GM23338 (cell line): ENCODE measurements around the gene TSPAN10.

Experiments
- CREB1 ChIP-seq: fragments of 250-450 bp; sonication (Bioruptor Pico); IDR thresholded peaks from 2 replicates; pipeline ENCODE4 v1.5.0; 2020; ENCODE audit warnings: low read depth, mild to moderate bottlenecking, moderate library complexity
- EZH2 ChIP-seq: fragments of 200-600 bp; sonication (generic); IDR thresholded peaks from one replicate; pipeline ENCODE4 v1.8.0; 2017; ENCODE audit warnings: antibody characterized with exemption, mild to moderate bottlenecking, low read depth; ENCODE audit not compliant: unreplicated experiment
- EZH2phosphoT487 ChIP-seq: fragments of 200-600 bp; sonication (generic); IDR thresholded peaks from one replicate; pipeline ENCODE4 v1.8.1; 2018; ENCODE audit warnings: antibody characterized with exemption; ENCODE audit not compliant: unreplicated experiment
- POLR2AphosphoS5 ChIP-seq: IDR thresholded peaks from 2 replicates; pipeline ENCODE4 v1.6.1; 2016; ENCODE audit warnings: antibody characterized with exemption, low read depth
- STAT1 ChIP-seq: IDR thresholded peaks from one replicate; pipeline ENCODE4 v1.6.1; 2016; ENCODE audit warnings: antibody characterized with exemption; ENCODE audit not compliant: unreplicated experiment
- ZNF114 ChIP-seq: fragments of 250-450 bp; sonication (Bioruptor Pico); IDR thresholded peaks from 2 replicates; pipeline ENCODE4 v1.5.0; 2020; ENCODE audit warnings: mild to moderate bottlenecking, moderate library complexity
- TF ChIP-seq, protein P1 (sequence below), 2 experiments: fragments of 200-600 bp in 1 of 2; sonication (generic) in 1 of 2; conservative IDR thresholded peaks; 2 replicates each; pipeline versions ENCODE4 v1.5.1 to v1.6.1; 2016 to 2017; ENCODE audit warnings: antibody characterized with exemption in 2 of 2, low read depth in 2 of 2, mild to moderate bottlenecking in 2 of 2, moderate library complexity in 1 of 2
- TF ChIP-seq, protein P2 (sequence below): fragments of 250-450 bp; sonication (Bioruptor Pico); IDR thresholded peaks from 2 replicates; pipeline ENCODE4 v1.5.0; 2020; ENCODE audit warnings: mild to moderate bottlenecking, moderate library complexity
- TF ChIP-seq, protein P3 (sequence below): IDR thresholded peaks from 2 replicates; pipeline ENCODE4 v1.6.1; 2016; ENCODE audit warnings: antibody characterized with exemption

DNA sequence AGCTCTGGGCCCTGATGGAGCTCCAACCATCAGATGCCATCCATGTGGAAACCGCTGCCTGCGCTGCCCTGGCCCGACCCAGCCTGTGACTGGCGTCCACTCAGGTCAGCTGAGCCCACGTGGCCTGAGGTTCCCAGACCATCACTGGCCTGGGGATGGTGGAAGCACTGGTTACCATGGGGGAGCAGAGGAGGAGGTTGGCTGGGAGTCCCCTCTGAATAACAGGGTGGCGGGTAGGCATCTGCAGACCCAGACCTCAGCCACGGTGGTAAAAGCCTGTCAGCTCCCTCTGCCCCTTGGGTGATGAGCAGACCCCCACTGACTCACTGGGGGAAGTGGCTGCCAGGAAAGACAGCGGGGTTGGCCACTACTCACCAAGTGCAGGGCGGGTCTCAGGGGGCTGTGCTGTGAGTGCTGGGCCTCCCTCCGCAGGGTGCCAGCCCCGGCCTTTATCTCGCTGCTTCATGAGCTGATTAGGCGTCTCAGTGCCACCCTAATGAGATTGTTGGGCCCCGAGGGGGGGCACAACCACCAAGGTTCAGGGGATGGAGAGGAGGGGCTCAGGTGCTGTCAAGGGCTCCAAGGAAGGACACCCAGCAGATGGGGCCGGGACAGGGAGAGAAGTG, 19.2 kb downstream of the TSPAN10 start, which contains the start of gene PDE6G:
- TF ChIP-seq, protein P1, sequence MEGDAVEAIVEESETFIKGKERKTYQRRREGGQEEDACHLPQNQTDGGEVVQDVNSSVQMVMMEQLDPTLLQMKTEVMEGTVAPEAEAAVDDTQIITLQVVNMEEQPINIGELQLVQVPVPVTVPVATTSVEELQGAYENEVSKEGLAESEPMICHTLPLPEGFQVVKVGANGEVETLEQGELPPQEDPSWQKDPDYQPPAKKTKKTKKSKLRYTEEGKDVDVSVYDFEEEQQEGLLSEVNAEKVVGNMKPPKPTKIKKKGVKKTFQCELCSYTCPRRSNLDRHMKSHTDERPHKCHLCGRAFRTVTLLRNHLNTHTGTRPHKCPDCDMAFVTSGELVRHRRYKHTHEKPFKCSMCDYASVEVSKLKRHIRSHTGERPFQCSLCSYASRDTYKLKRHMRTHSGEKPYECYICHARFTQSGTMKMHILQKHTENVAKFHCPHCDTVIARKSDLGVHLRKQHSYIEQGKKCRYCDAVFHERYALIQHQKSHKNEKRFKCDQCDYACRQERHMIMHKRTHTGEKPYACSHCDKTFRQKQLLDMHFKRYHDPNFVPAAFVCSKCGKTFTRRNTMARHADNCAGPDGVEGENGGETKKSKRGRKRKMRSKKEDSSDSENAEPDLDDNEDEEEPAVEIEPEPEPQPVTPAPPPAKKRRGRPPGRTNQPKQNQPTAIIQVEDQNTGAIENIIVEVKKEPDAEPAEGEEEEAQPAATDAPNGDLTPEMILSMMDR (conservative IDR thresholded peaks at IDR 0.05; ENCODE audit: low read depth in 2 of 2), result no peak
- TF ChIP-seq POLR2AphosphoS5 (no peak), EZH2phosphoT487 (no peak), EZH2 (no peak), CREB1 (CRISPR knock-in tag) (no peak), ZNF114 (CRISPR knock-in tag) (no peak), STAT1 (no peak)
- TF ChIP-seq, protein P2, sequence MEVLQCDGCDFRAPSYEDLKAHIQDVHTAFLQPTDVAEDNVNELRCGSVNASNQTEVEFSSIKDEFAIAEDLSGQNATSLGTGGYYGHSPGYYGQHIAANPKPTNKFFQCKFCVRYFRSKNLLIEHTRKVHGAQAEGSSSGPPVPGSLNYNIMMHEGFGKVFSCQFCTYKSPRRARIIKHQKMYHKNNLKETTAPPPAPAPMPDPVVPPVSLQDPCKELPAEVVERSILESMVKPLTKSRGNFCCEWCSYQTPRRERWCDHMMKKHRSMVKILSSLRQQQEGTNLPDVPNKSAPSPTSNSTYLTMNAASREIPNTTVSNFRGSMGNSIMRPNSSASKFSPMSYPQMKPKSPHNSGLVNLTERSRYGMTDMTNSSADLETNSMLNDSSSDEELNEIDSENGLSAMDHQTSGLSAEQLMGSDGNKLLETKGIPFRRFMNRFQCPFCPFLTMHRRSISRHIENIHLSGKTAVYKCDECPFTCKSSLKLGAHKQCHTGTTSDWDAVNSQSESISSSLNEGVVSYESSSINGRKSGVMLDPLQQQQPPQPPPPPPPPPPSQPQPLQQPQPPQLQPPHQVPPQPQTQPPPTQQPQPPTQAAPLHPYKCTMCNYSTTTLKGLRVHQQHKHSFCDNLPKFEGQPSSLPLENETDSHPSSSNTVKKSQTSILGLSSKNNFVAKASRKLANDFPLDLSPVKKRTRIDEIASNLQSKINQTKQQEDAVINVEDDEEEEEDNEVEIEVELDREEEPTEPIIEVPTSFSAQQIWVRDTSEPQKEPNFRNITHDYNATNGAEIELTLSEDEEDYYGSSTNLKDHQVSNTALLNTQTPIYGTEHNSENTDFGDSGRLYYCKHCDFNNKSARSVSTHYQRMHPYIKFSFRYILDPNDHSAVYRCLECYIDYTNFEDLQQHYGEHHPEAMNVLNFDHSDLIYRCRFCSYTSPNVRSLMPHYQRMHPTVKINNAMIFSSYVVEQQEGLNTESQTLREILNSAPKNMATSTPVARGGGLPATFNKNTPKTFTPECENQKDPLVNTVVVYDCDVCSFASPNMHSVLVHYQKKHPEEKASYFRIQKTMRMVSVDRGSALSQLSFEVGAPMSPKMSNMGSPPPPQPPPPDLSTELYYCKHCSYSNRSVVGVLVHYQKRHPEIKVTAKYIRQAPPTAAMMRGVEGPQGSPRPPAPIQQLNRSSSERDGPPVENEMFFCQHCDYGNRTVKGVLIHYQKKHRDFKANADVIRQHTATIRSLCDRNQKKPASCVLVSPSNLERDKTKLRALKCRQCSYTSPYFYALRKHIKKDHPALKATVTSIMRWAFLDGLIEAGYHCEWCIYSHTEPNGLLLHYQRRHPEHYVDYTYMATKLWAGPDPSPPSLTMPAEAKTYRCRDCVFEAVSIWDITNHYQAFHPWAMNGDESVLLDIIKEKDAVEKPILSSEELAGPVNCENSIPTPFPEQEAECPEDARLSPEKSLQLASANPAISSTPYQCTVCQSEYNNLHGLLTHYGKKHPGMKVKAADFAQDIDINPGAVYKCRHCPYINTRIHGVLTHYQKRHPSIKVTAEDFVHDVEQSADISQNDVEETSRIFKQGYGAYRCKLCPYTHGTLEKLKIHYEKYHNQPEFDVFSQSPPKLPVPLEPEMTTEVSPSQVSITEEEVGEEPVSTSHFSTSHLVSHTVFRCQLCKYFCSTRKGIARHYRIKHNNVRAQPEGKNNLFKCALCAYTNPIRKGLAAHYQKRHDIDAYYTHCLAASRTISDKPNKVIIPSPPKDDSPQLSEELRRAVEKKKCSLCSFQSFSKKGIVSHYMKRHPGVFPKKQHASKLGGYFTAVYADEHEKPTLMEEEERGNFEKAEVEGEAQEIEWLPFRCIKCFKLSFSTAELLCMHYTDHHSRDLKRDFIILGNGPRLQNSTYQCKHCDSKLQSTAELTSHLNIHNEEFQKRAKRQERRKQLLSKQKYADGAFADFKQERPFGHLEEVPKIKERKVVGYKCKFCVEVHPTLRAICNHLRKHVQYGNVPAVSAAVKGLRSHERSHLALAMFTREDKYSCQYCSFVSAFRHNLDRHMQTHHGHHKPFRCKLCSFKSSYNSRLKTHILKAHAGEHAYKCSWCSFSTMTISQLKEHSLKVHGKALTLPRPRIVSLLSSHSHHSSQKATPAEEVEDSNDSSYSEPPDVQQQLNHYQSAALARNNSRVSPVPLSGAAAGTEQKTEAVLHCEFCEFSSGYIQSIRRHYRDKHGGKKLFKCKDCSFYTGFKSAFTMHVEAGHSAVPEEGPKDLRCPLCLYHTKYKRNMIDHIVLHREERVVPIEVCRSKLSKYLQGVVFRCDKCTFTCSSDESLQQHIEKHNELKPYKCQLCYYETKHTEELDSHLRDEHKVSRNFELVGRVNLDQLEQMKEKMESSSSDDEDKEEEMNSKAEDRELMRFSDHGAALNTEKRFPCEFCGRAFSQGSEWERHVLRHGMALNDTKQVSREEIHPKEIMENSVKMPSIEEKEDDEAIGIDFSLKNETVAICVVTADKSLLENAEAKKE (CRISPR knock-in tag), result no peak
- TF ChIP-seq, protein P3, sequence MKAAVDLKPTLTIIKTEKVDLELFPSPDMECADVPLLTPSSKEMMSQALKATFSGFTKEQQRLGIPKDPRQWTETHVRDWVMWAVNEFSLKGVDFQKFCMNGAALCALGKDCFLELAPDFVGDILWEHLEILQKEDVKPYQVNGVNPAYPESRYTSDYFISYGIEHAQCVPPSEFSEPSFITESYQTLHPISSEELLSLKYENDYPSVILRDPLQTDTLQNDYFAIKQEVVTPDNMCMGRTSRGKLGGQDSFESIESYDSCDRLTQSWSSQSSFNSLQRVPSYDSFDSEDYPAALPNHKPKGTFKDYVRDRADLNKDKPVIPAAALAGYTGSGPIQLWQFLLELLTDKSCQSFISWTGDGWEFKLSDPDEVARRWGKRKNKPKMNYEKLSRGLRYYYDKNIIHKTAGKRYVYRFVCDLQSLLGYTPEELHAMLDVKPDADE, result no peak
